HTERT RPE-1 (cell line): ENCODE results near the gene ROBO1.

Source experiments
- in situ Hi-C: fragments of 300-500 bp; cut with MboI; formaldehyde crosslinking; loops from 4 replicates; pipeline ENCODE4 v1.14.3; 2020; ENCODE audit warnings: low sequenced_read_pairs

ROBO1 gene

DNA sequence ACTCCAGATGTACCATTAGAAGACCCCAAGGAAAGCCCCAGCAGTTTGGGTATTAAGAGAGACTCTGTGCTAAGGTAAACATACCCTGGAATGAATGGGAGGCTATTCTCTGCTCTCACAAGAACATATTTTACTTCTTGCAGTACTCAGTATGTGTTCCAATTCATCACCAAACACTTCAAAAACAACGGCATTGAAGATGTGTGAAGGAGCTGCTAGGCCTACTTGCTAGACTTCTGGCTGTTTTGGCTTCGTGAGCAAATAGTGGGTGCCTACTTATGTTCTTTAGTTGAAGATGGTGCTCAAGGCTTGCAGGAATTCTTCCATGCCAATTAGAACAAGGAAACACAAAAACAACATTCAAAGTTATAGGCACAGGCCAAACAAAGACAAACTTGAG is 514.5 kb downstream of the ROBO1 start:
- in situ Hi-C loops = no loop called here

DNA sequence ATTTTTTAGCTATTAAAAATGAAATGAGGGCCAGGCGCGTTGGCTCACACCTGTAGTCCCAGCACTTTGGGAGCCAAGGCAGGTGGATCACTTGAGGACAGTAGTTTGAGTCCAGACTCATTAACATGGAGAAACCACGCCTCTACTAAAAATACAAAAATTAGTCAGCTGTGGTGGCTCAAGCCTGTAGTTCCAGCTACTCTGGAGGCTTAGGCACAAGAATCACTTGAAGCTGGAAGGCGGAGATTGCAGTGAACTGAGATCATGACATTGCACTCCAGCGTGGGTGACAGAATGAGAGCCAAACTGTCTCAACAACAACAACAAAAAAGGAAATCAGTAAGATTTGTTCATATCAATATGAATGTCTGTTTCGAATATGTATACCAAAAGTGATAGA is 517.1 kb downstream of the ROBO1 start:
- in situ Hi-C loops = no loop called here

DNA sequence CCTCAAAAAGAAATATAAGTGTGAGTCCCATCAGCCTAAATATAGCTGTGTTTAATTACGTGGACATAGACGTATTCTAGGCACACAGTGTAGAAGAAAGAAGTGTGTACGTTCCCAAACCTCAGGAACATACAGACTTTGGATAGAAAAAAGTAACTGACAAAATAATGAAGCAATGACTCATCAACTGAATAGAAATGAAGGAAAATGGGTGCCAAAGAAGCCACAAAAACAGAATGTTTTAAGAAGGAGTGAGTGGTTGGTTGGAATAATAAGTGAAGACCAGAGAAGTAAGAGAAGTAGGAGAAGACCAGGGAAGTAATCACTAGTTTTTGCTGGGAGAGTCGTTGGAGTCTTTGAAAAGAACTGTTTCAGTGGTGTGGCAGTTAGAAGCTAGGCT is 518.1 kb downstream of the ROBO1 start:
- in situ Hi-C loops = no loop called here

DNA sequence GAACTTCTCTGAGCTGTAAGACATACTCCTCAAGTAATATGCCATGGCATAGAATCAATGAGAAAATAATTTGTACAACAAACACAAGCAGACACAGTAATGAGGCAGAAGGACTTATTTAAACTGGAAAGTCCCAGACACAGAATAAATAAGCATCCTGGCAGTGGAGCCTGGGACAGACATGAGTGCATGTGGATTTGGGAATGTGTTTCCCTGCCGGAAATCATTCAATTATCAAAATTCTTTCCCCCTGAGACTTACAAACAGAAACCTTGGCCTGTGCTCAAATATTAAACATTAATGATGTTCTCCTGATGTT is 520.1 kb downstream of the ROBO1 start:
- in situ Hi-C loops = no loop called here

GRCh38 chr3:79246875-79247724 is 520.7 kb downstream of the ROBO1 start:
- in situ Hi-C loops = no loop called here

GRCh38 chr3:79245284-79246138 is 522.3 kb downstream of the ROBO1 start:
- in situ Hi-C loops = no loop called here

DNA sequence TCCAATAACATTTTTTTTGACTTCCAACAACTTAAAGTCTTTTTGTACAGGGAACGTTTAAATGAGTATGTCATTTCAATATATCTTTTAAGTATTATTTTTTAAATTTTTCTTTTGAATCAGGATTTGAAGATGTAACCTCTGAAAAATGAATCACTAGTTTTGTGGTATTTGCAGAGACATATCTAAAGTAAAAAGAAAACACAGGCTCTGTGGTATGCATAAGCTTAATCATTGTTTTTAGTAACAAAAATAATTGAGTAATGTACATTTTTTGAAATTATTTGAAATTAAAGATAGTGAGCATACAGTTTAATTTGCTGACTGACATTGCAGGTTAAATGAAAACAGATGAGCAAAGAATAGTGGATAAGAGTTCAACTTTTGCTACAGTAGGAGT is 531.3 kb downstream of the ROBO1 start:
- in situ Hi-C loops = no loop called here

DNA sequence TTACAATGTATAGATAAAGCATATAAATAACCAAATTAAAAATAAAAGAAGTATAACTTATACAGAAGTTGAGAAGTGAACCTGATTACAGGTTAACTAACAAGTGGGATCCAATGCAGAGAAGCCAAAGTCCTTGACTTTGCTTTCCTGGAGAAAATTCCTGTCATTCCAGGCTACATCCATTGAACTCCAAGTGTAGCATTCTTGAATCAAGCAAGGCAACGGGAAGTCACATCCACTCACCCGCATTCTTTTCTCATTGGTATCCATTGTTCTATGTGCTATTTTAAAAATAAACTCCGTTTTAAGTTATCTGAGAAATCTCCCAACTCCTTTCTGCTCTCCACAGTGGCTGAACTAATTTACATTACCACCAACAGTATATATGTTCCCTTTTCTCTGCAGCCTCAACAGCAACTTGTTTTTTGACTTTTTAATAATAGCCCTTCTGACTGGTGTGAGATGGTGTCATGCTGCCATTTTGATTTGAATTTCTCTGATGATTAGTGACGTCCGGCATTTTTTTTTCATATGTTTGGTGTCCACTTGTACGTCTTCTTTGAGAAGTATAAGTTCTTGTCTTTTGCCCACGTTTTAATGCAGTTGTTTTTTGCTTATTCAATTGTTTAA is 534.3 kb downstream of the ROBO1 start:
- in situ Hi-C loops = no loop called here

GRCh38 chr3:79230266-79230665 is 537.5 kb downstream of the ROBO1 start:
- in situ Hi-C loops = no loop called here

GRCh38 chr3:79217096-79217495 is 550.7 kb downstream of the ROBO1 start:
- in situ Hi-C loops = no loop called here

GRCh38 chr3:79215286-79215685 is 552.5 kb downstream of the ROBO1 start:
- in situ Hi-C loops = no loop called here

GRCh38 chr3:79211586-79212359 is 556.0 kb downstream of the ROBO1 start:
- in situ Hi-C loops = no loop called here

GRCh38 chr3:79204351-79204750 is 563.4 kb downstream of the ROBO1 start:
- in situ Hi-C loops = no loop called here

GRCh38 chr3:79203144-79203519 is 564.7 kb downstream of the ROBO1 start:
- in situ Hi-C loops = no loop called here

DNA sequence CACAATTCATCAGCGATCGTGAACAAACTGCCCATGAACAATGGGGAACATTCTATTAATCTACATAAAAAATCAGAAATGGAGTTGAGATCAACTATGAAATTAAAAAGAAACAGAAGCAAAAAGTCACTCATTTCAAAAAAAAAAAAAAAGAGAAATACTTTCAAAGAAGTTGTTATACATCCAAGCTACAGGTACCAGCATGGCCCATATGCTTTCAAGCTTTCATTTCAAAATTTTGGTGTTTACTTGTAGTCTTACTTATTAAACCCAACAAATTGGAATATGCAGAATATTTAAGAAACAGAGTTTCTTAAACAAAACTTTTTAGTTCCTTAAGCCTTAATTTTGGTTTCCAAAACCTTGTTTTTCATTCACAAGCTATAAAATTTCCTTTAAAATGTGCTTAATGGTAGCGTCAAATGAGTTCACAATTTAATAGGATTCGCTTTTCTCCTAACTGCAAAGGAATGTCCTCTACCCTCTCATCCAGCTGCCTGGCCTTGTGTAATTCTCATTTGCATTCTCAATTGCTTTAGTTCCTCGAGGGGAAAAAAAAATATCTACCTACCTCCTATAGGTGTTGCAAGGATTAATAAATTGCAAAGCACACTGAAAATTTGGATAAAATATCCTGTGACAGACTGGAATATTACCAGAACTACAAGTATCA is 565.2 kb downstream of the ROBO1 start:
- in situ Hi-C loops = no loop called here

GRCh38 chr3:79200456-79200855 is 567.3 kb downstream of the ROBO1 start:
- in situ Hi-C loops = no loop called here

DNA sequence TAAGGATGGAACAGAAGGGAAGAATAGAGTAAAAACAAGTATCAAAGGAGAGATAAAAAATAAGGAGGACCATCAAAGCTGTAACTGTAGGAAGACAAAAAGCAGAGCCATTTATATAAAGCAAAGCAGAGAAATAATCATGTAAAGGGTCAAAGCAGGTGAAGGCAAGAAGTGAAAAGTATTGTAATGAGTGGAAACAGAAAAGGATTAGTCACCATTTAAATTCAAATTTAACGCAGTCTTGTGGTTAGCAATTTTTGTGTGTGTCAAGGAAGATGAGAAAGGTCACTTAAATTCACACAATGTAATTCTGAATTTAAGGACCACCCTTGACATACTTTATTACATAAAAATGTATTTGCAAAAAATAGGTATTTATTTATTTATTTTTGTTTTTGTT is 567.8 kb downstream of the ROBO1 start:
- in situ Hi-C loops = no loop called here

GRCh38 chr3:79187426-79187825 is 580.4 kb downstream of the ROBO1 start:
- in situ Hi-C loops = no loop called here

DNA sequence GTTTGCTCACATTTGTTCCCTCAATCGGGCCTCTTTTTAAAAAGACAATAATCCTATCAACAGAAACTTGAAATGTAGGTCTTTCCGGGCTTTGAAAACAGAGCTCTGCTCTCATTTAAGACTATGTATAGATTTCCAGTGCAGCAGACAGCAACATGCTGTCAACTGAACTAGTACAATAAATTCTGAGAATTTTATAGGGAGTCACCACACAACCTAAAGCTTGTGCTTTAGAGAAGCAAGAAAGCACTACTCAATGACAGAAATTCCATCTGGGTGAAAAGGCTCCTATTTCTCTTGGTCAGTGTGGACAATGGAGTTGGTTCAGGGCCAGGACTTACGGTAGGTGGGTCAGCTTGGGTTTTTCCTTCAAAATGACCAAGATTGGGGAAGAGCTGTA is 583.5 kb downstream of the ROBO1 start:
- in situ Hi-C loops = no loop called here

DNA sequence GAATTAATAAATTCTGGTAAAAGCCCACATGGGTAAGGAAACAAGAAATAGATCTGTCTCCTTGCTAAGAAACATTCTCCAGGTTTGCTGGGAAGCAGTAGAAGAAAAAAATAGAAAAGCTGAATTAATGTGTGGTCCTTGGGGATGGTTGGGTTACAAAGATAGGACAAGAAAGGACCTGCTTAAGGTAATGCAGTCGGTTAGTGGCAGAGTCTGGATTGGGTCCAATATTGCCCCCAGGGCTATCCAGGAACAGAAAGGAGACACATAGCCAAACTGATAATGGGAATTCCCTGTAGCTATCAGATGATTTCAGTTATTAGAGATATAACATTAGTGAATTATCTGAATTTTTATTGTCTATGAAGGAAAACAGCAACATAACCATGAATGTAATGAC is 584.3 kb downstream of the ROBO1 start:
- in situ Hi-C loops = no loop called here
